HepG2 (cell line): Measurements from ENCODE around the gene LUC7L. TPM values are rescaled to one million over a fixed set of nuclear protein-coding genes. Genes with fewer than 3 reads are reported as not detected.

Experiments
- ATAC-seq: fragments of 200-7000 bp; cut with Tn5 transposase; 3 replicates; pipeline ENCODE4 v1.9.1; 2020; ENCODE audit warnings: mild to moderate bottlenecking, moderate library complexity
- BruUV-seq: library from RNA; stranded (reverse); fragments of 400-500 nt; replicated peaks from 2 replicates; lab custom pipeline; 2021; lab: Mats Ljungman, UMichigan
- CTCF ChIA-PET: fragments of 300-600 bp; formaldehyde crosslinking; extraction: SDS; loops from one replicate; lab custom pipeline; 2021; ENCODE audit warnings: low total read pairs, inconsistent platforms, low intra/inter-chr PET ratio; lab: Yijun Ruan, JAX
- POLR2A ChIA-PET: fragments of 350-600 bp; sonication (Branson Sonifier 250); formaldehyde crosslinking; loops from one replicate; lab custom pipeline; 2020; ENCODE audit warnings: antibody characterized with exemption, inconsistent platforms; lab: Yijun Ruan, JAX
- DNase-seq: peaks from one replicate; pipeline ENCODE4 v3.0.0-alpha.2; 2015; ENCODE audit warnings: low spot score
- FAIRE-seq: peaks from 3 replicates; lab custom pipeline; 2011; peaks lifted over from hg19 to GRCh38; lab: Jason Lieb, UNC
- H2AFZ ChIP-seq: one replicate; pipeline ENCODE4 v1.6.1; 2011; ENCODE audit warnings: low read length, inconsistent platforms
- H3K27ac ChIP-seq: fragments of 300-600 bp; 3 replicates; pipeline ENCODE4 v1.8.0; 2011; ENCODE audit warnings: mixed run types, mild to moderate bottlenecking, mixed read lengths, low read length, inconsistent platforms; ENCODE audit not compliant: insufficient read depth; ENCODE audit errors: extremely low read length
- H3K27me3 ChIP-seq, 2 experiments: fragments of 200-600 bp in 1 of 2; 2 replicates in 1 of 2; 3 replicates in 1 of 2; pipeline versions ENCODE4 v1.6.0 to v1.8.0; 2011; ENCODE audit warnings: low read length in 2 of 2, mild to moderate bottlenecking in 2 of 2, moderate library complexity in 2 of 2, inconsistent platforms in 1 of 2; ENCODE audit not compliant: insufficient read depth in 2 of 2, control insufficient read depth in 1 of 2
- H3K36me3 ChIP-seq, 2 experiments: fragments of 200-600 bp in 1 of 2; replicated peaks in 1 of 2; 2 replicates in 1 of 2; 3 replicates in 1 of 2; pipeline versions ENCODE4 v1.5.1 to v1.8.0; 2011; ENCODE audit warnings: low read length in 2 of 2, inconsistent platforms in 1 of 2; ENCODE audit not compliant: insufficient read depth in 2 of 2, control insufficient read depth in 1 of 2
- H3K4me1 ChIP-seq: 2 replicates; pipeline ENCODE4 v1.5.1; 2012; ENCODE audit warnings: low read length, inconsistent platforms; ENCODE audit not compliant: insufficient read depth
- H3K4me2 ChIP-seq: 2 replicates; pipeline ENCODE4 v1.6.0; 2011; ENCODE audit warnings: low read depth, low read length, inconsistent platforms
- H3K4me3 ChIP-seq, 3 experiments: fragments of 200-600 bp in 1 of 3; sonication (generic), shearing (Covaris generic) in 1 of 3; replicated peaks in 1 of 3; 2 replicates each; pipeline ENCODE4 v1.5.1; 2011 to 2016; ENCODE audit warnings: low read length in 3 of 3, inconsistent platforms in 2 of 3, low read depth in 2 of 3, mild to moderate bottlenecking in 2 of 3, control low read depth in 1 of 3, mixed read lengths in 1 of 3; ENCODE audit not compliant: insufficient read depth in 1 of 3
- H3K79me2 ChIP-seq: one replicate; pipeline ENCODE4 v1.6.1; 2011; ENCODE audit warnings: low read length, inconsistent platforms; ENCODE audit not compliant: insufficient read depth
- H3K9ac ChIP-seq: 2 replicates; pipeline ENCODE4 v1.6.0; 2011; ENCODE audit warnings: mild to moderate bottlenecking, low read depth, low read length, inconsistent platforms; ENCODE audit not compliant: insufficient read depth
- H3K9me3 ChIP-seq: 2 replicates; pipeline ENCODE4 v1.5.1; 2012; ENCODE audit warnings: mild to moderate bottlenecking, low read length
- H4K20me1 ChIP-seq: 2 replicates; pipeline ENCODE4 v1.6.0; 2011; ENCODE audit warnings: inconsistent platforms, mild to moderate bottlenecking, low read length, moderate library complexity; ENCODE audit not compliant: insufficient read depth
- JDP2 ChIP-seq: sonication (generic); formaldehyde crosslinking; IDR thresholded peaks from 2 replicates; pipeline ENCODE4 v1.8.1; 2022; ENCODE audit warnings: missing genetic modification reagents, borderline replicate concordance
- LCORL ChIP-seq, 2 experiments: fragments of 450-650 bp in 1 of 2; sonication (generic) in 1 of 2; formaldehyde crosslinking in 1 of 2; IDR thresholded peaks; 2 replicates each; pipeline versions ENCODE4 v1.5.0 to v1.6.1; 2017 to 2020; ENCODE audit warnings: antibody characterized with exemption in 1 of 2, missing genetic modification reagents in 1 of 2
- PAWR ChIP-seq: sonication (generic); formaldehyde crosslinking; IDR thresholded peaks from 2 replicates; pipeline ENCODE4 v1.4.0; 2020; ENCODE audit warnings: missing genetic modification reagents, mild to moderate bottlenecking, borderline replicate concordance
- PRDM4 ChIP-seq: sonication (generic); formaldehyde crosslinking; IDR thresholded peaks from 2 replicates; pipeline ENCODE4 v1.9.0; 2021; ENCODE audit warnings: missing genetic modification reagents, borderline replicate concordance
- ZNF652 ChIP-seq: IDR thresholded peaks from 2 replicates; pipeline ENCODE4 v1.6.1; 2016; ENCODE audit warnings: low read depth, borderline replicate concordance
- WGBS: methylation state at CpG from one replicate; pipeline ENCODE4 v1.1.6; 2017; ENCODE audit warnings: low lambda C conversion rate; 5-methylcytosine and 5-hydroxymethylcytosine counted together
- in situ Hi-C: cut with HindIII; loops from 2 replicates; pipeline ENCODE4 v1.10.0; 2017; ENCODE audit warnings: low pct_unique_long_range_greater_than_20kb; ENCODE audit not compliant: extremely low pct_ligation_motif_present
- intact Hi-C: fragments of 100-400 bp; cut with micrococcal nuclease; formaldehyde crosslinking; loops from one replicate; pipeline ENCODE4 v1.10.0; 2022; ENCODE audit not compliant: unreplicated experiment
- polyA plus RNA-seq, 8 experiments: library from polyadenylated mRNA; depleted of rRNA in 3 of 8; stranded (reverse) in 7 of 8; unstranded in 1 of 8; fragments of >200 nt; fragmentation: Illumina TruSeq in 4 of 8; extraction: Trizol in 4 of 8; gene quantifications; 2 replicates each; pipeline versions ENCODE4 v1.2.1 to v1.2.3, GENCODE V29; 2011 to 2016; ENCODE audit warnings: low read depth in 4 of 8, missing spikeins in 1 of 8, mixed read lengths in 1 of 8; ENCODE audit not compliant: insufficient read depth in 1 of 8
- total RNA-seq, 5 experiments: library from RNA; depleted of rRNA; stranded (reverse); fragments of >200 nt; fragmentation: Illumina TruSeq; extraction: Trizol; gene quantifications; 2 replicates each; pipeline ENCODE4 v1.2.3, GENCODE V29; 2016; ENCODE audit warnings: low read depth in 1 of 5

Gene LUC7L
- total and polyA plus RNA-seq, 2 of the 13 experiments (the other 11 are each of a cell fraction or from before 2014, with no cell fraction given): 48.7 to 56.9 TPM

GRCh38 chr16:169014-169413 lies 60.2 kb downstream of the LUC7L start (continued):
- TF ChIP-seq JDP2 (no peak), PAWR (CRISPR knock-in tag) (no peak), PRDM4 (no peak)

- 23% methylated on average over 6 of the region's 6 CpGs for WGBS
- Histone ChIP-seq H2AFZ (no peak overlapping the region), H3K27me3 (peaks cover 23 to 43% of the 10 kb centered on the region in 2 experiments), H3K9me3 (no peaks in the 10 kb centered on the region), H3K4me1 (peaks cover 21% of the 10 kb centered on the region; the same call in 1 of the 2 replicates), H3K36me3 (no peaks in the 10 kb centered on the region), H3K27ac (no peak overlapping the region), H3K4me3 (no peak overlapping the region), H3K9ac (no peak overlapping the region), H3K4me2 (no peak overlapping the region), H4K20me1 (peaks cover 3% of the 10 kb centered on the region; the same call in 1 of the 2 replicates), H3K79me2 (no peaks in the 10 kb centered on the region)
- ChIA-PET POLR2A (no interaction called here), CTCF (no interaction called here)
- BruUV-seq: no TSS peak
- in situ Hi-C loops (no loop called here), intact Hi-C loops (no loop called here)
- ATAC-seq: no peak
- DNase-seq: no peak
- TF ChIP-seq LCORL (IDR thresholded peaks at IDR 0.05): peak; percentile 13; the same call in 1 of the 2 replicates
- no peak for TF ChIP-seq LCORL (CRISPR knock-in tag; IDR thresholded peaks at IDR 0.05)
- no peak for TF ChIP-seq ZNF652 (CRISPR knock-in tag)
- no peak for FAIRE-seq
Measured at GRCh38 chr16:168424-168823, 60.8 kb downstream of the LUC7L start.
